Gastroesophageal sphincter (tissue), 4 donors: ENCODE results near the gene AGRP. TPM values are rescaled to one million over a fixed set of nuclear protein-coding genes. Genes with fewer than 3 reads are reported as not detected.
A peak's percentile ranks its signal among the peaks of the same experiment; 100 is the strongest.

Source experiments
- ATAC-seq: fragments of 150-250 bp; one replicate; pipeline ENCODE4 v1.9.1; 2016; ENCODE audit warnings: mild to moderate bottlenecking, moderate library complexity
- H3K27ac ChIP-seq, 4 donors: fragments of 200-600 bp; sonication (generic) in 3 of 4; 1 replicate in 3 of 4; 2 replicates in 1 of 4; pipeline ENCODE4 v1.5.1; 2016 to 2019
- H3K27me3 ChIP-seq: fragments of 200-600 bp; sonication (generic); one replicate; pipeline ENCODE4 v1.5.1; 2019
- H3K36me3 ChIP-seq, 2 donors: fragments of 200-600 bp; sonication (generic); one replicate each; pipeline ENCODE4 v1.5.1; 2019; ENCODE audit warnings: control low read depth in 1 of 2
- H3K4me1 ChIP-seq, 3 donors: fragments of 200-600 bp; sonication (generic); 1 replicate in 2 of 3; 2 replicates in 1 of 3; pipeline ENCODE4 v1.5.1; 2016 to 2019; ENCODE audit warnings: control low read depth in 2 of 3
- H3K4me3 ChIP-seq, 2 donors: fragments of 200-600 bp; sonication (generic); one replicate each; pipeline ENCODE4 v1.5.1; 2019; ENCODE audit warnings: mild to moderate bottlenecking in 1 of 2, moderate library complexity in 1 of 2
- H3K9me3 ChIP-seq, 3 donors: fragments of 200-600 bp; sonication (generic); one replicate each; pipeline ENCODE4 v1.5.1; 2017 to 2019; ENCODE audit warnings: control low read depth in 2 of 3
- EP300 ChIP-seq: sonication (generic); formaldehyde crosslinking; IDR thresholded peaks from one replicate; pipeline ENCODE4 v1.6.1; 2017; ENCODE audit warnings: antibody characterized with exemption, mild to moderate bottlenecking
- POLR2A ChIP-seq, 2 donors: fragments of 450-650 bp; IDR thresholded peaks; one replicate each; pipeline ENCODE4 v1.6.1; 2017; ENCODE audit warnings: antibody characterized with exemption in 2 of 2, mild to moderate bottlenecking in 2 of 2, moderate library complexity in 1 of 2
- POLR2AphosphoS5 ChIP-seq: sonication (generic); formaldehyde crosslinking; IDR thresholded peaks from one replicate; pipeline ENCODE4 v1.6.1; 2017; ENCODE audit warnings: antibody characterized with exemption
- WGBS, 2 donors: methylation state at CpG; one replicate each; pipeline ENCODE4 v1.1.5; 2018; ENCODE audit warnings: low coverage in 1 of 2; 5-methylcytosine and 5-hydroxymethylcytosine counted together
- total RNA-seq, 4 donors: library from RNA; depleted of rRNA; stranded (reverse); fragments of >200 nt; gene quantifications; one replicate each; pipeline ENCODE4 v1.1.0, GENCODE V29; 2016
- TF ChIP-seq, protein P1 (sequence below), 4 experiments: fragments of 200-600 bp in 2 of 4; fragments of 450-650 bp in 2 of 4; sonication (generic) in 1 of 4; IDR thresholded peaks; one replicate each; pipeline ENCODE4 v1.5.1; 2017 to 2019; ENCODE audit warnings: antibody characterized with exemption in 4 of 4, mild to moderate bottlenecking in 2 of 4, moderate library complexity in 2 of 4

AGRP gene
- total RNA-seq, 4 donors from 2014 or later = not detected

GRCh38 chr16:67470359-67470758 lies 13.0 kb downstream of the AGRP start:
- ATAC-seq = peak; percentile 30
- Histone ChIP-seq H3K4me3 (no peak overlapping the region), H3K9me3 (no peaks in the 10 kb centered on the region), H3K36me3 (no peaks in the 10 kb centered on the region), H3K27ac (no peak overlapping the region), H3K4me1 (peaks cover 3 to 52% (median 9%) of the 10 kb centered on the region in 3 donors), H3K27me3 (no peaks in the 10 kb centered on the region)
- WGBS, 2 donors = 72 to 73% methylated on average over 5 to 6 of the region's 7 CpGs
- TF ChIP-seq POLR2AphosphoS5 (no peak), EP300 (no peak), POLR2A (IDR thresholded peaks at IDR 0.05) (no peak)
- TF ChIP-seq, protein P1, sequence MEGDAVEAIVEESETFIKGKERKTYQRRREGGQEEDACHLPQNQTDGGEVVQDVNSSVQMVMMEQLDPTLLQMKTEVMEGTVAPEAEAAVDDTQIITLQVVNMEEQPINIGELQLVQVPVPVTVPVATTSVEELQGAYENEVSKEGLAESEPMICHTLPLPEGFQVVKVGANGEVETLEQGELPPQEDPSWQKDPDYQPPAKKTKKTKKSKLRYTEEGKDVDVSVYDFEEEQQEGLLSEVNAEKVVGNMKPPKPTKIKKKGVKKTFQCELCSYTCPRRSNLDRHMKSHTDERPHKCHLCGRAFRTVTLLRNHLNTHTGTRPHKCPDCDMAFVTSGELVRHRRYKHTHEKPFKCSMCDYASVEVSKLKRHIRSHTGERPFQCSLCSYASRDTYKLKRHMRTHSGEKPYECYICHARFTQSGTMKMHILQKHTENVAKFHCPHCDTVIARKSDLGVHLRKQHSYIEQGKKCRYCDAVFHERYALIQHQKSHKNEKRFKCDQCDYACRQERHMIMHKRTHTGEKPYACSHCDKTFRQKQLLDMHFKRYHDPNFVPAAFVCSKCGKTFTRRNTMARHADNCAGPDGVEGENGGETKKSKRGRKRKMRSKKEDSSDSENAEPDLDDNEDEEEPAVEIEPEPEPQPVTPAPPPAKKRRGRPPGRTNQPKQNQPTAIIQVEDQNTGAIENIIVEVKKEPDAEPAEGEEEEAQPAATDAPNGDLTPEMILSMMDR (IDR thresholded peaks at IDR 0.05) = no peak

- Histone ChIP-seq H3K4me1 (peaks cover 3 to 54% (median 7%) of the 10 kb centered on the region in 3 donors), H3K9me3 (no peaks in the 10 kb centered on the region), H3K4me3 (no peak overlapping the region), H3K36me3 (no peaks in the 10 kb centered on the region), H3K27me3 (no peaks in the 10 kb centered on the region), H3K27ac (no peak overlapping the region)
- no peak for TF ChIP-seq POLR2AphosphoS5
- TF ChIP-seq POLR2A (IDR thresholded peaks at IDR 0.05) = no peak
- TF ChIP-seq, protein P1 (IDR thresholded peaks at IDR 0.05) = no peak
- no peak for TF ChIP-seq EP300
- 92% methylated on average over 2 of the region's 5 CpGs for WGBS, 2 donors
- no peak for ATAC-seq
Measured at GRCh38 chr16:67468731-67469130, 14.6 kb downstream of the AGRP start.

- peaks cover 3 to 67% (median 22%) of the 10 kb centered on the region in 3 donors for H3K4me1 ChIP-seq
Measured at GRCh38 chr16:67466581-67466980, 16.8 kb downstream of the AGRP start.

DNA sequence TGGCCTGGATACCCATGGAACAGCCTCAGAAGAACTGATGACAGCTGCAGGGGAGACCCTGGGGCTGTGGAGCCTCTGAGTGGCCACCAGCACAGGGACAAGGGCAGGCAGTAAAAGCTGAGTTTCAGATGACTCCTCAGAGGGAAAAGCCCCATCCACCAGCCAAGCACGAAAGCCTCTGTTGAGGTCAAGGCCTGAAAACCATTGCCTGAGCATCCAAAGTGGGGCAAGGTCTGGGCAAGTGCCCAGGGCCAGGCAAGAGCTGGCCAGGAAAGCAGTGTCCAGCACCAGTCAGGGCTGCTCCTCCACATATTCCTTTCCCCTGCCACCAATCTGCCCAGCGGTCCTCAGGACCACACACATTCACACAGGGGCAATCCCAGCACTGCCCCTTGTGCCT lies 18.8 kb downstream of the AGRP start:
- Histone ChIP-seq H3K9me3 (no peaks in the 10 kb centered on the region), H3K4me1 (peaks cover 3 to 71% (median 36%) of the 10 kb centered on the region in 3 donors), H3K4me3 (no peak overlapping the region), H3K27ac (no peak overlapping the region), H3K36me3 (peaks cover 0 to 13% of the 10 kb centered on the region in 2 donors), H3K27me3 (no peaks in the 10 kb centered on the region)
- WGBS, 2 donors = 60% methylated on average over 1 of the region's 2 CpGs; no CpG with 5 or more reads in 1 of the 2 donors
- ATAC-seq = no peak
- TF ChIP-seq EP300 (no peak), POLR2AphosphoS5 (no peak), POLR2A (IDR thresholded peaks at IDR 0.05) (no peak)
- TF ChIP-seq, protein P1 (IDR thresholded peaks at IDR 0.05) = no peak

More at GRCh38 chr16:67466581-67466980, 16.8 kb downstream of the AGRP start:
- ATAC-seq = no peak
- 63 to 66% methylated on average over 6 of the region's 6 CpGs for WGBS, 2 donors
- H3K9me3 ChIP-seq = no peaks in the 10 kb centered on the region
- no peak overlapping the region for H3K4me3 ChIP-seq
- no peak overlapping the region for H3K27ac ChIP-seq
- no peak for TF ChIP-seq POLR2A (IDR thresholded peaks at IDR 0.05)
- TF ChIP-seq, protein P1 (IDR thresholded peaks at IDR 0.05) = no peak
- no peak for TF ChIP-seq POLR2AphosphoS5
- no peak for TF ChIP-seq EP300
- H3K27me3 ChIP-seq = no peaks in the 10 kb centered on the region
- peaks cover 0 to 4% of the 10 kb centered on the region in 2 donors for H3K36me3 ChIP-seq

- TF ChIP-seq POLR2A (IDR thresholded peaks at IDR 0.05) = no peak
- no peak for TF ChIP-seq POLR2AphosphoS5
- TF ChIP-seq, protein P1 (IDR thresholded peaks at IDR 0.05) = no peak
- TF ChIP-seq EP300 = no peak
- 80 to 100% methylated on average over 1 of the region's 4 CpGs for WGBS, 2 donors
- Histone ChIP-seq H3K9me3 (no peaks in the 10 kb centered on the region), H3K27me3 (no peaks in the 10 kb centered on the region), H3K36me3 (peaks cover 0 to 13% of the 10 kb centered on the region in 2 donors), H3K4me1 (peaks cover 3 to 80% (median 45%) of the 10 kb centered on the region in 3 donors), H3K27ac (no peak overlapping the region), H3K4me3 (no peak overlapping the region)
- no peak for ATAC-seq
Measured at GRCh38 chr16:67463691-67464090, 19.7 kb downstream of the AGRP start.
